ENCODE results near the gene CIZ1.

DNA sequence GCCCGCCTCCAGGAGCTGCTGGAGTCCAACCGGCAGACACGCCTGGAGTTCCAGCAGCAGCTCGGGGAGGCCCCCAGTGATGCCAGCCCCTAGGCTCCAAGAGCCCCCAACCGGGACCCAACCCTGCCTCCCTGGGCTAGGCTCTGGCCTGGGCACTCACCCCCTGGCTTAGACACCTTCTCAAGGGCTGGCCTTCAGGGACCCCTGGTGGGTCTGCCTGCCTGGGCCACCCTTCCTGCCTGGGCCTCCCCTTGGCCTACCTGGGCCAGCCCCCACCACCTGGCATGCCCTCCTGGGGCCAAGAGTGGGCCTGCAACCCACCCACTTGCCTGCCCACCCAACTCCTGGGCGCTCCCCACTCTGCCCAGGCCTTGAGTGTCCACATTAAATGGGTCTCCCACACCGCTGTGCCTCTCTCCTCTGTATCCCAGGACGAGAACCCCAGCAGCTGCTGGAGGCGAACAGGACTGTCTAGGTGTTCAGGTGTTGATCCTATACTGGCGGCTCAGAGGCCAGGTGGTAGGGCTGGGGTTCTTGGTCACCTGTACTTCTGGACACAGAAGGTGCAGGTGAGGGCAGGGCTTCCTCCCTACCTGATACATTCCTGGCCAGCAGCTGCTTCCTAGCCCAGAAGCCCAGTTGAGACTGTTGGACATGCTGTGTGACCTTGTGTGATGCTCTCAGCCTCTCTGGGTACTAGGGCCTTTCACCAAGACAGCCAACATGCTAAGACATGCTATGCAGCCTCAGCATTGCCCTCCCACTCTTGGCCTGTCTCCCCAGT lies 27.7 kb downstream of the CIZ1 start:
- TF ChIP-seq, protein P1, sequence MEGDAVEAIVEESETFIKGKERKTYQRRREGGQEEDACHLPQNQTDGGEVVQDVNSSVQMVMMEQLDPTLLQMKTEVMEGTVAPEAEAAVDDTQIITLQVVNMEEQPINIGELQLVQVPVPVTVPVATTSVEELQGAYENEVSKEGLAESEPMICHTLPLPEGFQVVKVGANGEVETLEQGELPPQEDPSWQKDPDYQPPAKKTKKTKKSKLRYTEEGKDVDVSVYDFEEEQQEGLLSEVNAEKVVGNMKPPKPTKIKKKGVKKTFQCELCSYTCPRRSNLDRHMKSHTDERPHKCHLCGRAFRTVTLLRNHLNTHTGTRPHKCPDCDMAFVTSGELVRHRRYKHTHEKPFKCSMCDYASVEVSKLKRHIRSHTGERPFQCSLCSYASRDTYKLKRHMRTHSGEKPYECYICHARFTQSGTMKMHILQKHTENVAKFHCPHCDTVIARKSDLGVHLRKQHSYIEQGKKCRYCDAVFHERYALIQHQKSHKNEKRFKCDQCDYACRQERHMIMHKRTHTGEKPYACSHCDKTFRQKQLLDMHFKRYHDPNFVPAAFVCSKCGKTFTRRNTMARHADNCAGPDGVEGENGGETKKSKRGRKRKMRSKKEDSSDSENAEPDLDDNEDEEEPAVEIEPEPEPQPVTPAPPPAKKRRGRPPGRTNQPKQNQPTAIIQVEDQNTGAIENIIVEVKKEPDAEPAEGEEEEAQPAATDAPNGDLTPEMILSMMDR (IDR thresholded peaks at IDR 0.05) = no peak
- TF ChIP-seq POLR2A (IDR thresholded peaks at IDR 0.05) = no peak
